Smooth muscle cell (in vitro differentiated cells): ENCODE results near the gene IQGAP2. TPM values are rescaled to one million over a fixed set of nuclear protein-coding genes. Genes with fewer than 3 reads are reported as not detected.

Experiments used
- DNase-seq: peaks from one replicate; lab custom pipeline; 2025; ENCODE audit not compliant: unreplicated experiment; lab: John Stamatoyannopoulos, UW
- H2AFZ ChIP-seq: fragments of 200-600 bp; sonication (generic); 2 replicates; pipeline ENCODE4 v1.6.0; 2016; ENCODE audit warnings: antibody characterized with exemption, low read depth, mild to moderate bottlenecking
- H3F3A ChIP-seq: fragments of 200-600 bp; sonication (generic); 2 replicates; pipeline ENCODE4 v1.6.0; 2017; ENCODE audit warnings: antibody characterized with exemption, low read depth
- H3K27ac ChIP-seq: fragments of 200-600 bp; sonication (generic); 2 replicates; pipeline ENCODE4 v1.5.1; 2016; ENCODE audit warnings: low read depth, mild to moderate bottlenecking
- H3K27me3 ChIP-seq: fragments of 200-600 bp; sonication (generic); 2 replicates; pipeline ENCODE4 v1.6.1; 2016; ENCODE audit warnings: low read depth, mild to moderate bottlenecking
- H3K36me3 ChIP-seq: fragments of 200-600 bp; sonication (generic); 2 replicates; pipeline ENCODE4 v1.5.1; 2016; ENCODE audit warnings: low read depth
- H3K4me1 ChIP-seq: fragments of 200-600 bp; sonication (generic); 2 replicates; pipeline ENCODE4 v1.5.1; 2016; ENCODE audit warnings: low read depth
- H3K4me2 ChIP-seq: fragments of 200-600 bp; sonication (generic); 2 replicates; pipeline ENCODE4 v1.6.0; 2016; ENCODE audit warnings: mild to moderate bottlenecking
- H3K4me3 ChIP-seq: fragments of 200-600 bp; sonication (generic); 2 replicates; pipeline ENCODE4 v1.5.1; 2016; ENCODE audit warnings: mild to moderate bottlenecking
- H3K79me2 ChIP-seq: fragments of 200-600 bp; sonication (generic); 2 replicates; pipeline ENCODE4 v1.6.0; 2016; ENCODE audit warnings: low read depth, mild to moderate bottlenecking
- H3K9ac ChIP-seq: fragments of 200-600 bp; sonication (generic); 2 replicates; pipeline ENCODE4 v1.6.0; 2016; ENCODE audit warnings: low read depth
- H3K9me3 ChIP-seq: fragments of 200-600 bp; sonication (generic); replicated peaks from 2 replicates; pipeline ENCODE4 v1.5.1; 2016; ENCODE audit warnings: low read depth
- H4K20me1 ChIP-seq: fragments of 200-600 bp; sonication (generic); 2 replicates; pipeline ENCODE4 v1.6.0; 2016; ENCODE audit warnings: low read depth
- WGBS: methylation state at CpG from one replicate; pipeline ENCODE4 v1.1.7; 2016; ENCODE audit warnings: low lambda C conversion rate; 5-methylcytosine and 5-hydroxymethylcytosine counted together
- polyA plus RNA-seq: library from polyadenylated mRNA; unstranded; fragments of >200 nt; fragmentation: Nextera tagmentation; extraction: Ambion mirVana; gene quantifications from 2 replicates; pipeline ENCODE4 v1.2.1, GENCODE V29; 2016
- total RNA-seq: library from RNA; depleted of rRNA; stranded (reverse); fragments of >200 nt; gene quantifications from 2 replicates; pipeline ENCODE4 v1.2.3, GENCODE V29; 2014
- TF ChIP-seq, protein P1 (sequence below): fragments of 200-600 bp; sonication (generic); IDR thresholded peaks from 2 replicates; pipeline ENCODE4 v1.5.1; 2017; ENCODE audit warnings: borderline replicate concordance, mild to moderate bottlenecking, antibody characterized with exemption; ENCODE audit not compliant: insufficient read depth, poor library complexity, severe bottlenecking

Gene IQGAP2
- total and polyA plus RNA-seq, 2 experiments from 2014 or later, result 7.3 to 16.6 TPM

DNA sequence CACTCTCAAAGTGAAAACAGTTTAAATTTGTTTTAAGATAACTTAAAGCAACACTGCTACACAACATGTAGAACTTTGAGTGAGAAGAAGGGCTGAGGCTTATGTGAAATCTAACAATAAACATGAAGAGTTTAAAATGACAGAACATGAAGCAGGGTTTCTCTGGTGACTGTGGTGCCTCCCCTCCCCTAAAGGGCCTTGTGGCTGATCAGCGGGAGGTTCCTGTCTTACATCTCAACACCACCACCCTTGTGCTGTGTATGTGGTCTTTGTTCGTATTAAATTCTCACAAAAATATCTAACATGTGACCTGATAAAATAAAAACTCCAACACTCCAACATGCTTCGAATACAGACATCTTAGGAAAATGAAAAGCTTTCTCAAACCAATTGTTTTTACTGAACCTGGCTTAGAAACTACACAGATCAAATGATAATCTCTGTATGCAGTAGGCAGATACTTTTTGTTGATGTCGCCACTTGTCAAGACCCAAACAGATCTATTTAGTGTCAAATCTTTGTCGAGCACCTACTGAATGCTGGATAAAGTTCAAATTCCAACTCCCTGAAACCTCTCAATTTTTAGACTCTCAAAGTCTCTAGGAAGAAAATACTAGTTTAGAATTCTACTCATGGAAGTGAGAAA lies 9.9 kb upstream of the IQGAP2 start:
- WGBS, result 70% methylated on average over 5 of the region's 5 CpGs

DNA sequence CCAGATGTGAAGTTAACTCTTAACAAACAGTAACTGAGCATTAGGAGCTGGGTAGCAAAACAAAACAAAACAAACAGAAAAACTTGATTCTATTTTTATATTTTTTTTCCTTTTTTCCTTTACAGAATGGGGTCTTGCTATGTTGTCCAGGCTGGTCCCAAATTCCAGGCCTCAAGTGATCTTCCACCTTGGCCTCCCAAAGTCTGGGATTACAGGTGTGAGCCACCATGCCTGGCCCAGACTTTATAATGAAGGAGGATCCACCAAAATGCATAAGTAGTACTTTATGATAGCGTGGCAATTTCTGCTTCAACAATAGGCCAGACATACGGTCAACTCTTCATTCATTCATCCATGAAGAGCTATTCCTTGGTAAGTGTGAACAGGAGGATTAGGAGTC lies 5.9 kb upstream of the IQGAP2 start:
- H2AFZ ChIP-seq, result no peak overlapping the region
- TF ChIP-seq, protein P1, sequence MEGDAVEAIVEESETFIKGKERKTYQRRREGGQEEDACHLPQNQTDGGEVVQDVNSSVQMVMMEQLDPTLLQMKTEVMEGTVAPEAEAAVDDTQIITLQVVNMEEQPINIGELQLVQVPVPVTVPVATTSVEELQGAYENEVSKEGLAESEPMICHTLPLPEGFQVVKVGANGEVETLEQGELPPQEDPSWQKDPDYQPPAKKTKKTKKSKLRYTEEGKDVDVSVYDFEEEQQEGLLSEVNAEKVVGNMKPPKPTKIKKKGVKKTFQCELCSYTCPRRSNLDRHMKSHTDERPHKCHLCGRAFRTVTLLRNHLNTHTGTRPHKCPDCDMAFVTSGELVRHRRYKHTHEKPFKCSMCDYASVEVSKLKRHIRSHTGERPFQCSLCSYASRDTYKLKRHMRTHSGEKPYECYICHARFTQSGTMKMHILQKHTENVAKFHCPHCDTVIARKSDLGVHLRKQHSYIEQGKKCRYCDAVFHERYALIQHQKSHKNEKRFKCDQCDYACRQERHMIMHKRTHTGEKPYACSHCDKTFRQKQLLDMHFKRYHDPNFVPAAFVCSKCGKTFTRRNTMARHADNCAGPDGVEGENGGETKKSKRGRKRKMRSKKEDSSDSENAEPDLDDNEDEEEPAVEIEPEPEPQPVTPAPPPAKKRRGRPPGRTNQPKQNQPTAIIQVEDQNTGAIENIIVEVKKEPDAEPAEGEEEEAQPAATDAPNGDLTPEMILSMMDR, result no peak
- H3K9ac ChIP-seq, result no peak overlapping the region
- H3K27me3 ChIP-seq, result no peaks in the 10 kb centered on the region
- no peaks in the 10 kb centered on the region for H3K79me2 ChIP-seq
- no peak for DNase-seq
- no peak overlapping the region for H3K4me2 ChIP-seq
- H4K20me1 ChIP-seq, result no peaks in the 10 kb centered on the region
- WGBS, result 97% methylated on average over 2 of the region's 2 CpGs
- H3K9me3 ChIP-seq, result no peaks in the 10 kb centered on the region
- no peaks in the 10 kb centered on the region for H3K4me1 ChIP-seq
- H3K4me3 ChIP-seq, result no peak overlapping the region
- no peaks in the 10 kb centered on the region for H3F3A ChIP-seq
- H3K27ac ChIP-seq, result no peak overlapping the region
- H3K36me3 ChIP-seq, result no peaks in the 10 kb centered on the region

More for the DNA sequence above, 9.9 kb upstream of the IQGAP2 start:
- H3K27ac ChIP-seq, result no peak overlapping the region
- H3K9me3 ChIP-seq, result no peaks in the 10 kb centered on the region
- TF ChIP-seq, protein P1, result no peak
- H3K4me3 ChIP-seq, result no peak overlapping the region
- H3K4me2 ChIP-seq, result no peak overlapping the region
- H3K27me3 ChIP-seq, result no peaks in the 10 kb centered on the region
- H3F3A ChIP-seq, result no peaks in the 10 kb centered on the region
- no peaks in the 10 kb centered on the region for H4K20me1 ChIP-seq
- no peak overlapping the region for H3K9ac ChIP-seq
- H2AFZ ChIP-seq, result peak overlapping the region; percentile 70
- H3K36me3 ChIP-seq, result no peaks in the 10 kb centered on the region
- no peak for DNase-seq
- no peaks in the 10 kb centered on the region for H3K79me2 ChIP-seq
- peaks cover 9% of the 10 kb centered on the region for H3K4me1 ChIP-seq

DNA sequence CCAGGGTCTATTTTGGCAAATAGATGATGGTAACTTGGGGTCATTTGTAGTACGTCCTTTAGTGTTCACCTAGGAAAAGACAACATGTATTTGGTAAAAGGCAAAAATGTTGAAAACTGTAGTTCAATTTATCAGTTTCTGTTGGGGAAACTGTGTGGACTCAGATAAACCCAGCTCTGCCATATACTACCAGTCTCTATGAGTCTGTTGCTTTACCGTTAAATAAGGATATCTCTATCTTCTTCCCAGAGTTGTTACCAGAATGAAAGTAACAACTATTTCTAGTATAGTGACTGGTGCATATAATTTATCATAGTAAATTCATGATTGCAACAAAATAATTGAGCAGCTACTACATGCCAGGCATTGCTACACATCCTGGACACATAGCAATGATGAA lies 3.8 kb upstream of the IQGAP2 start:
- H3K4me1 ChIP-seq, result peaks cover 2% of the 10 kb centered on the region
- 69% methylated on average over 2 of the region's 2 CpGs for WGBS
- no peaks in the 10 kb centered on the region for H3K36me3 ChIP-seq
- H3F3A ChIP-seq, result no peaks in the 10 kb centered on the region
- no peak overlapping the region for H3K27ac ChIP-seq
- H4K20me1 ChIP-seq, result no peaks in the 10 kb centered on the region
- no peaks in the 10 kb centered on the region for H3K9me3 ChIP-seq
- no peak overlapping the region for H2AFZ ChIP-seq
- TF ChIP-seq, protein P1, result no peak
- H3K4me3 ChIP-seq, result no peak overlapping the region
- no peak overlapping the region for H3K9ac ChIP-seq
- H3K27me3 ChIP-seq, result peaks cover 8% of the 10 kb centered on the region
- H3K79me2 ChIP-seq, result no peaks in the 10 kb centered on the region
- no peak for DNase-seq
- no peak overlapping the region for H3K4me2 ChIP-seq

DNA sequence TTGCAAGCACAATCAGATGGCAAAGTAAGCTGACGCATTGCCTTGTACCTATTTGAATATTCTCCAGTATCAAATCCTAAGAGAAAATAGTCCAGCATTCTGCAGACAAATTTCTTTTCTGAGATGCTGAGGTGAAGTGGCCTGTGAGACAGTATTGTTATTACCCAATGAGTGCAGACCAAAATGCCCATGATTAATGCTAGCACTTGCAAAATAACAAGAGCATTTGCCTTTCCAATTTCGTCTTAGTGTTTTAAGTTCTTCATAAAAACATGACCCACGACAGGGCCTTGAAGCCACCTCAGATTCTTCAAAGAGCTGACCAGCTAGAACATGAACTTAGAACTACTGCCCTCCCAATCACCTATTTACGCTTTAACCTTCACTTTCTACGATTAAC lies 2.6 kb upstream of the IQGAP2 start:
- whole genome bisulfite sequencing, result 81% methylated on average over 5 of the region's 5 CpGs
- no peaks in the 10 kb centered on the region for H3K9me3 ChIP-seq
- no peaks in the 10 kb centered on the region for H4K20me1 ChIP-seq
- H3K36me3 ChIP-seq, result no peaks in the 10 kb centered on the region
- peaks cover 12% of the 10 kb centered on the region for H3K27me3 ChIP-seq
- H2AFZ ChIP-seq, result no peak overlapping the region
- no peak overlapping the region for H3K9ac ChIP-seq
- no peak overlapping the region for H3K4me2 ChIP-seq
- TF ChIP-seq, protein P1, result no peak
- no peaks in the 10 kb centered on the region for H3F3A ChIP-seq
- DNase-seq, result no peak
- peaks cover 4% of the 10 kb centered on the region for H3K4me1 ChIP-seq
- H3K79me2 ChIP-seq, result no peaks in the 10 kb centered on the region
- H3K27ac ChIP-seq, result no peak overlapping the region
- H3K4me3 ChIP-seq, result no peak overlapping the region
